GM04504 (cell line): ENCODE measurements around the gene FGB.
"Not testable (repeated sequence)": the region's sequence is repeated elsewhere in the genome, so short reads cannot be mapped to it uniquely, and the experiment has no call there.

Source experiments
- DNase-seq: peaks from one replicate; pipeline ENCODE4 v3.0.0-alpha.2; 2012; ENCODE audit warnings: low read depth

FGB gene

DNA sequence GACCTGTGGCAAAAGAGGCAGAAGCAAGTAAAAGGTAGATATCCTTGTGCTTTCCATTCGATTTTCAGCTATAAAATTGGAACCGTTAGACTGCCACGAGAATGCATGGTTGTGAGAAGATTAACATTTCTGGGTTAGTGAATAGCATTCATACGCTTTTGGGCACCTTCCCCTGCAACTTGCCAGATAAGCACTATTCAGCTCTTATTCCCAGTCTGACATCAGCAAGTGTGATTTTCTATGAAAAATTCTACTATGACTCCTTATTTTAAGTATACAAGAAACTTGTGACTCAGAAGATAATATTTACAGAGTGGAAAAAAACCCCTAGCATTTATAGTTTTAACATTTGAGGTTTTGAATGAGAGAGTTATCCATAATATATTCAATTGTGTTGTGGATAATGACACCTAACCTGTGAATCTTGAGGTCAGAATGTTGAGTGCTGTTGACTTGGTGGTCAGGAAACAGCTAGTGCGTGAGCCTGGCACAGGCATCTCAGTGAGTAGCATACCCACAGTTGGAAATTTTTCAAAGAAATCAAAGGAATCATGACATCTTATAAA, 3.9 kb downstream of the FGB start:
- no peak for DNase-seq

DNA sequence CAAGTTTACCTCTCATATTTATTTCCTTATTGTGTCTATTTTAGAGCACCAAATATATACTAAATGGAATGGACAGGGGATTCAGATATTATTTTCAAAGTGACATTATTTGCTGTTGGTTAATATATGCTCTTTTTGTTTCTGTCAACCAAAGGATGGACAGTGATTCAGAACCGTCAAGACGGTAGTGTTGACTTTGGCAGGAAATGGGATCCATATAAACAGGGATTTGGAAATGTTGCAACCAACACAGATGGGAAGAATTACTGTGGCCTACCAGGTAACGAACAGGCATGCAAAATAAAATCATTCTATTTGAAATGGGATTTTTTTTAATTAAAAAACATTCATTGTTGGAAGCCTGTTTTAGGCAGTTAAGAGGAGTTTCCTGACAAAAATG, 6.2 kb downstream of the FGB start:
- no peak for DNase-seq

DNA sequence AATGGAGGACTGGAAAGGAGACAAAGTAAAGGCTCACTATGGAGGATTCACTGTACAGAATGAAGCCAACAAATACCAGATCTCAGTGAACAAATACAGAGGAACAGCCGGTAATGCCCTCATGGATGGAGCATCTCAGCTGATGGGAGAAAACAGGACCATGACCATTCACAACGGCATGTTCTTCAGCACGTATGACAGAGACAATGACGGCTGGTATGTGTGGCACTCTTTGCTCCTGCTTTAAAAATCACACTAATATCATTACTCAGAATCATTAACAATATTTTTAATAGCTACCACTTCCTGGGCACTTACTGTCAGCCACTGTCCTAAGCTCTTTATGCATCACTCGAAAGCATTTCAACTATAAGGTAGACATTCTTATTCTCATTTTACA, 6.8 kb downstream of the FGB start:
- DNase-seq: no peak

DNA sequence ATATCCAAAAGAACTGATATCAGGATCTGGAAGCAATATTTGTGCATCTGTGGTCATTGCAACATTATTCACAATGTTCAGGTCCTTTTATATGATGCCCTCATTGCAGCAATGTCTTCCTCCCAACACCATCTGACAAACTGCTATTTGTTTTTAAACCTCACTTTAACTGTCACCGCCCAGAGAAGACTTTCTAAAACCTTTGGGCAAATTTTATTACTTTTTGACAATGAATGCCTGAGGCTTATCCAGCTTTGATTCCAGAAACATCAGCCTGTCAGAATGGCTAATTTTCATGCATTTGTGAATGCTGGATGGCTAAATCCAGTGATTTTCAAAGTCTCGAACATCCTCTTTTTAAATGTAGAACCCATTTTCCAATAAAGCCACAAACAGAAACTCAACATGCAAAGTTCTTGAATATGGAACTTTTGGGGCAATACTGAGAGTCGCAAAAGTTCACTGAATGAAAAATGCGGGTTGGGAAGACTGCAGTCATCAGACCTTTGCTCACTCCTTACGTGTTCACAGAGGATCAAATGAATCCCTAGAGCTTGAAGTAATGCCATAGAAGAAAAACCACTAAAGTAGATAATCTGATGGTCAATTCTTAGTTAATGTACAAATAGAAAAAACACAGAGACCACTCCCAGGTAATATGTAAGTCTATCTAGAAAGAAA, 10.5 kb downstream of the FGB start:
- DNase-seq: no peak

DNA sequence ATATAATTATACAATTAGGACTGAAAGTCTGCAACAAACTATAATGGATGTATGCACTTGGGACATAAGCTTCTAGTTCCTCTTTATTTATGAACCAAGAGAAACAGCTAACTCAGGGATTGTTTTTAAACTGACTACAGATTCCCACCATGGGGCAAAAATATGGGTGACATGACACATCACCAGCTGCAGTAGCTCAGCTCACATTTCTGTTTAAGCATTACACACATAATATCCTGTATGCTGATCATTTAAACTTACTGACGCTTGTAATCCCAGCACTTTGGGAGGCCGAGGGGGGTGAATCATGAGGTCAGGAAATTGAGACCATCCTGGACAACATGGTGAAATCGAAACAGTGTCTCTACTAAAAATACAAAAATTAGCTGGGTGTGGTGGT, 11.5 kb downstream of the FGB start:
- DNase-seq: no peak

DNA sequence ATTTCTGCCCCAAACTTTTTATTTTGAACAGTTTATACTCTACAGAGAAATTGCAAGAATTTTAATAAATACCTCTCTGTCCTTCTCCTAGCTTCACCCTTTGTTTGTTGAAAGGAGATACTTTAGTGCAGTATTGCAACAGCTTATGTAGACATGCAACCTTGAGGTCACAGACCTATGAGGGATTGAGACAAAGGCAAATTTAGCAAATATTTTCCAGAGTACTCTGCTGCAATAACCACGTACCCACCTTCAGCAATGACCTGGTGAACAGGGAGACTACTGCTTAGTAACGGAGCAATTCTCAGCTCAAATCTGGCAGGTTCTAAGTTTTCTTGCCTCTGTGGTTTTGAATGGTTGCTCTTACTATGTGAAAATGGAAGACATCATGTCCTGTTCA, 14.5 kb downstream of the FGB start:
- DNase-seq: no peak

DNA sequence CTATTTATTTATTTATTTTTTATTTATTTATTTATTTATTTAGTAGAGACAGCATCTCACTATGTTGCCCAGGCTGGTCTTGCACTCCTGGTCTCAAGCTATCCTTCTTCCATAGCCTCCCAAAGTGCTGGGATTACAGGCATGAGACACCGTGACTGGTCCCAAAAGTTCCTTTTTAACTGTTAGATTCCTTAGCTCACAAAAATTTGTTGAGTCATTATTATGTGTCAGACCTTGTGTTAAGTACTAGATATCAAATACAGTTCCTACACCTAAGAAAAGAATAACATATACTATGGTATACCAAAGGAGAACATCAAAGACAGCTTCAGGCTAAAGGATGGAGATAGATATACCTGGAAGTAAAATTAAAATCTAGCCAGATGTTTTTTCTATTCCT, 16.1 kb downstream of the FGB start:
- DNase-seq: no peak

DNA sequence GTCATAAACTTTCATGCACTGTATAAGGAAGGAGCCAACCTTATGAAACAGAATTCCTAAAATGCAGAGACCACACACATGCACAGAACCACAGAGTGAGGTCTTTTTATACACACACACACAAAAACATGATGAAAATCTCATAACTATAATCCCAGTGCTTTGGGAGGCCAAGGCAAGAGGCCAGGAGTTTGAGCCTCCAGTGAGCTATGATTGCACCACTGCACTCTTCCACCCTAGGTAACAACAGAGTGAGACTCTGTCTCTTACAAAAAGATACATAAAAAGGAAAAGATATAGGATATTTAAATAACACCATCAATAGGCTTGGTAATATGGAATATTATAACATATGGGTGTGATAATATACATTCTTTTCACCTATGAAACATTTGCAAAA, 17.1 kb downstream of the FGB start:
- no peak for DNase-seq

DNA sequence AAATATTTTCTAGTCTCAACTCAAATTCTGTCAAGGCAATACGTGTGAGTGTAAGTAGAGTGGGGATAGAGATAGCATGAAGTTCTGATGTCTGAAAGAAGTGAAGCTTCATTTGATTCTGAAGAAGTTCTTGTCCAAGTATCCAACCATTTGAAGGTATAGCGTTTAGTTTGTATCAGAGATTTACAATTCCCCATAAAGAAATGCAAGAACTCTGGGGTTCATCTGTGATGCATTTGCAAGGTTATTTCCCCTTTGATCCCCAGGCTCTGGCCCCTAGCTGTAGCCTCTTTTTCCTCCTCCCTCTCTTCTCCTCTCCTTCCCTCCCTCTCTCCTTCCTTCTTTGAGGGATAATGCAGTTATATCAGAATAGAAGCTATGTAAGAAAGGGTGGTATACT, 19.9 kb downstream of the FGB start:
- DNase-seq: no peak

DNA sequence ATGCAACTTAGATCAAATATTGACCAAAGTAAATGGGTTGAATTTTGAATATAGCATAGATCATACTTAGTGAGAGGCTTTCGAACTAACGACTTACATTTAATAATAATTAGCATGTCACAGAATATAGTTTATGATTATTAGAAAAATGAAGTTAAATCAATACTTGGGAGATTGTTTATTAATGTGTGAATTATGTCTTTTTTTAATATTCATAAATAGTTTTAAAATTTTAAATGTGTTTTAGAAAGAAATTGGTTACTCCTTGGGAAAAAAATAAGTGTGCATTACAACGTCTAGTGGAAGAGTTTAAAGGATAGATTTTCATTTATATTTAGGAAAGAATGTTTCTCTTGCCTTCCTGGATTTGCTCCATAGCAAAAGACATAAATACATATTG, 20.4 kb downstream of the FGB start:
- no peak for DNase-seq

DNA sequence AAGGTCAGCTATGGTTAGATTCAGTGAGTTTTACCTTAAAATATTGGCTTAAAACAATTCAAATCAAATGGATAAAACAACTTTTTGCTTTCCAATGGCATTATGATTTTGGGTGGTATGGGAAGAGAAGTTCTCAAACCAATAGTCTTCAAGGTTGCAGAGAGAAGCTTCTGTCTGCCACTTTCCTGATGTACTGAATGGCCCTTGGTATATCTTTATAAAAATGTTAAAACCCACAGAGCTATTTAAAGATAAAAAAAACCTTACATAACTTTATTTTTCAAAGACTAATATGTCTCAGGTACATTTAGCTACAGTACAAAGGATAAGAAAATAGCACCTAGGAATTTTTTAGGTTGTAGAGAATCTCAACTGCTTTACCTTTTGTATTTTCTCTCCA, 20.9 kb downstream of the FGB start:
- no peak for DNase-seq

DNA sequence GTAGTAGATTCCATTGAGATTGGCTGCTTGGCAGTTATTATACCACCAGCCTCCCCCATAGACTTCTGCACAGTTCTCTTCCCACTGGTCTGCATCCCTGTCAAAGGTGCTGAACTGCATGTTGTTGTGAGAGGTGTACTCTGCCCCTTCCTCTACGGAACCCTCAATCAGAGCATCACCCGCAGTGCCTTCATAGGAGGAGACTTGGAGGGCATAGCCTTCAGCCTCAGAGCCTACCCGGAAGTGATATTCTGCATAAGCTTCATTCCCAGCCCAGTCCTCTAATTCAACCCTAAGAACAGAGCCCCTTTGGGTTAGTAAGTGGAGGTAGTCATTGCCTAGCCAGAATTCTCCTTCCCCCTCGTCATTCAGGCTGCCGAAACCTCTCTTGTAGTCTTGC, 21.4 kb downstream of the FGB start:
- DNase-seq: no peak

DNA sequence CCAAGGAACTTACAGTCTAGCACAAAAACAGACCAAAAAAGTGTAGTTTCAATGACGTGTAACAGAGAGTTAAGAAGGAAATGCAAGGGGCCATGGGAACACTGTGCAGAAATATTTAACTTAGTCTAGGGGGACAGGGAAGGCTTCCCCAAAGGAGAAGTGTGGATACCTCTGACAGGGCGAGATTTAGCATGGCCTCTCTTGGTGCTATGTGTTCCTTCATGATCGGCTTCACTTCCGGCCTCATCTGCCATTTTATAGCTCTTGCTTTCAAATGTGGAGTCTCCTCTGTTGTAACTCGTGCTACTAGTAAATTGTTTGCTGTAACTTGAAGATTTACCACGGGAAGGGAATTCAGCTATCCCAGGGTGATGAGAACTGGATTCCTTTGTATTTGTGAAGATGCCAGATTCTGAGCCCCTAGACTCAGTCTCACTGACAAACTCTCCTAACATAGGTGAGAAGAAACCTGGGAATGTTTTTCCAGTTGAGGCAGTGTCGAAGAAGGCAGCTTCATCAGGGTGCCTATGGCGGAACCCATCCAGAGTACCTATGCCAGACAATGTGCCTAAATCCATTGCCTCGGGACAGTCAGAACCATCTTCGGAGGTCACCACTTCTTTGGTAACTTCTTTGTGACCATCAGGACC, 22.7 kb downstream of the FGB start:
- DNase-seq: no peak

DNA sequence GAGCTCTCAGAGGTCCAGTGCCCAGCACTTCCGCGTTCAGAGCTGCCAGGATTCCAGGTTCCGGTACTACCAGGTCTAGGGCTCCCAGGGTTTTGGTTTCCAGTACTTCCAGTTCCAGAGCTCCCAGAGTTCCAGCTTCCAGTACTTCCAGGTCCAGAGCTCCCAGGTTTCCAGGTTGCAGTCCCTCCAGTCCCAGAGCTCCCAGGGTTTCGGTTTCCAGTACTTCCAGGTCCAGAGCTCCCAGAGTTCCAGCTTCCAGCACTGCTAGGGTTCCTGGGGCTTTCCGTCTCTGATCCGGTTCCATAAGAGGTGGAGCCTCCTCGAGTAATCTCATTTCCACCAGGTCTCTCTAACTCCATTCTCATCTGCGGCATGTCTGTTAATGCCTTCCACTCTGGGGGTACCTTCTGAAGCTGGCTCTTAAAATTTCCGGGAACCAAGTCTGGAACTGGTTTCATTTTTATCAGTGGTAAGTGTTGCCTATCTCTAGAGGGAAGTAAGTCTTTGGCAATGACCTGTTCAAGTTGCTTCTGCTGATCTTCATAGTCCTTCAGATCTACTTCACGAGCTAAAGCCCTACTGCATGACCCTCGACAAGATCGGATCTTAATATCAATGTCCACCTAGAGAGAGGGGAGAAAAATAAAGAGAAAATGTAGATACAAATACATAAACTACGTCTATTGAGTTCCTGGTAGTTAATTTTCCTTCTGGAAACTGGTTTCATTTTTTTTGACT, 23.7 kb downstream of the FGB start:
- DNase-seq: no peak

DNA sequence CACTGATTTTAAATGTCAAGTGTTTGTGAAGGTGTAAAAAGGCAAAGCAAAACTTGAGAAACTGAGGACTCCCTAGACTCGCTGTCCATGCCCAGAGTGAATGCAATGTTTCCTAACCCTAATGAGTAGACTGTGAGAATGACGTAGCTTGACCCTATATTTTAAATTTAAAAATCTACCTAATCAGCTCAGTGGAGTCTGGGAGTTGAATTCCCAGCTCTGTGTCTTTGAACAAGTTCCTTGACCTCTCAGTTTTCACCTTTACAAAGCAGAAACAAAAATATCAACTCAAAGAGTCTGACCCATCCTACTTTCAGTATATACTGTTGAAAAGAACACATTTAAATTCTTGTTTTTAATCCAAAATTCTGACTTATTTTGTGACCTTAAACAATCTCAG, 25.4 kb downstream of the FGB start:
- DNase-seq: no peak

DNA sequence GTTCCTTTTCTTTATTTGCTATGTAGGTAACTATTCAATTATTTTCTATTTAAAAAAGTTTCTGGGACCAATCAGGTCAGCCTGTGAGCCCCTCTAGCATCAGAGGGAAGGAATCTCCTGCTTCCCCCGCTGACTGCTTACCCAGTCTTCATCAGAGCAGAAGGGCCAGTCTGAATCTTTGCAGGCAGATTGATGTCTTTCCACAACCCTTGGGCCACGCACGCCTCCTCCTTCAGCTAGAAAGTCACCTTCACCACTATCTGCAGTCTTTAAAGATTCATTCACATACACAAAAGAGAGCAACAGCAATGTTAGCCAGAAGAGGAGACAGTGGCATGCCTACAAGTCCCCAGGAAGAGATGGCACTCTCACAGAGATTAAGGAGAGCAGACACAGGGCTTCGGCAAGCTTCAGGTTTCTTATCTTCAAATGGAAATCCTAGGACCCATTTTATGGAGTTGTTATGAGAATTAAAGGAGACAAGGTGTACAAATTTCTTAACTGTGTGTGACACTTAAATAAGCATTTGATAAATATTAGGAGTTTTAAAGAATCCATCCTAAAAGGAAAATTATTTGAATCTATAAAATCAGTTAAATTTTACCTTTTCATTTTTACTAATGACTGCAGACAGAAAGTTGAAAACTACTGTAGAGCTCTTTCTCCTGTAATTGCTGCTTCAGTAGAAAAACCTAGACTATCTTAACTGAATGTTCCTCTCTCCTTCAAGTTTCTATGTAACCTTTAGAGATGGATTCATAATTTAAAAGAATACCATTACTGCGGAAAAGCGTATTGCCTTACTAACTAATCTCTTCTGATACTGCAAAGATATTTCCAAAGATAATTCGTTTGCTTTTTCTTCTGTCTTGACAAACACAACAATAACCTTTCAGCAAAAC, 26.7 kb downstream of the FGB start:
- no peak for DNase-seq

DNA sequence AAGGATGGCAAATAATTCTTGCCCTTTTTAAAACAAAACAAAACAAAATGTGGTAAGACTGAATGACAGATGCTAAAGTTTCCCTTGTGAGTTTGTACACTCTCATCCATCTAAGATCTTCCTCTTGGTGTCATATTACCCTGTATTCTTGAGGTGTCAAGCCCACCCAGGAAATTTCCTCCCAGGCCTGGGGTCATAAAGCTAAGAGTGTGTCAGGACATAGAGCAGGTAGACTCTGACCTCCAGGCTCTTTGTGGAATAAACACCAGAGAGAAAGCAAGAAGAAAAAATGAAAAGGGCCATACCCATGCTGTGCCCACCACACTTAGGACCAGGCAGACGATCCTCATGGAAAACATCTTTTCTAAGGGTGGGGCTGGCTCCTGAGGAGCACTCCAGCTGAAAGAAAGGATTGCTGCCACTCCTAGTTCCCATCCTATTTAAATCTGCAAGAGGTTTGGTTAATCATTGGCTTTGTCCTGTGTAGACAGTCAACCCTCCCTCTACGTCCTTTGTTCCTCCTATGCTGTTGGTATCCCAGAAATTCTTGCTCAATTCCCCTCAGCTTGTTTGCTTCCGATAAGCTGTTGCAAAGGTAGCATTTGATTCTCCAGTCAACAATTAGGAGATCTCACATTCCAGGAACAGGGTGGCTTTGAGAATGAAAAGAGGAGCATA, 27.7 kb downstream of the FGB start, which contains the start of gene FGA:
TSS of gene FGA (minus strand) at position 414 of the 678 bp plus-strand sequence. CDS start at position 359, 55 bp downstream.
- DNase-seq: no peak

DNA sequence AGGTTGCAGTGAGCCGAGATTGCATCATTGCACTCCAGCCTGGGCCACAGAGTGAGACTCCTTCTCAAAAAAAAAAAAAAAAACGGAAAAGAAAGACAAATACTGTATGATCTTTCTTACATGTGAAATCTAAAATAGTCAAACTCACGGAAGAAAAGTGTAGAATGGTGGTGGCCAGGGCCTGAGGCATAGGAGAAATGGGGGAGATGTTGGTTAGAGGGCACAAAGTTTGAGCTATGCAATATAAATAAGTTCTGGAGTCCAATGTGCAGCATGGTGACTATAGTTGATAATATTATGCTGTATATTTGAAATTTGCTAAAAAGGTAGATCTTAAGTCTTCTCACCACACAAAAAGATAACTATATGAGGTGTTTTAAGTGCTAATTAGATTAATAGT, 29.1 kb downstream of the FGB start:
- DNase-seq: no peak

DNA sequence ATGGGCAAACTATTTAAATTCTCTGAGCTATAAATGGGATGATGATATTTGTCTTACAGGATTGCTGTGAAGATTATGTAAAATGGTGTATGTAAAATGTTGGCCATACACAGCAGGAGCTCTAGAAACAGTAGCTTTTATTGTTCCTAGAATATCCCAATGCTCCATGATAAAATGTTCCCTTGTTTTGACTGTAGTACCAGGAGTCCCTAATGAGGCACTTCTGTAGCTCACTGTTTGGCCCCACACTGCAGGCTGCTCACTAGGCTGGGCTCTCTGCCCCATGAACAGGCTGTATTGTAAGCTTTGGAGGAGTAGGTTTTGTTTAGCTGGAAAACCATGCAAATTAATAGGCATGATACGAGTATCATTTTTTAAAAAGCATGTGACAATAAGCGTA, 31.1 kb downstream of the FGB start:
- no peak for DNase-seq

DNA sequence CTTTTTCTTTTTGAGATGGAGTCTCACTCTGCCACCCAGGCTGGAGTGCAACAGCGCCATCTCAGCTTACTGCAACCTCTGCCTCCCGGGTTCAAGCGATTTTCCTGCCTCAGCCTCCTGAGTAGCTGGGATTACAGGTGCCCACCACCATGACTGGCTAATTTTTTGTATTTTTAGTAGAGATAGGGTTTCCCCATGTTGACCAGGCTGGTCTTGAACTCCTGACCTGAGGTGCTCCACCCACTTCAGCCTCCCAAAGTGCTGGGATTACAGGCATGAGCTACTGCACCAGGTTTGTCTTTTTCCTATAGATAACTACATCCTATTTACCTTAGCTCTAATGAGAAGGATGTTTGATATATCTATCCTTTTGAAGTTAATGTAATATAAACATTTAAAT, 31.5 kb downstream of the FGB start:
- DNase-seq: not testable (repeated sequence)

DNA sequence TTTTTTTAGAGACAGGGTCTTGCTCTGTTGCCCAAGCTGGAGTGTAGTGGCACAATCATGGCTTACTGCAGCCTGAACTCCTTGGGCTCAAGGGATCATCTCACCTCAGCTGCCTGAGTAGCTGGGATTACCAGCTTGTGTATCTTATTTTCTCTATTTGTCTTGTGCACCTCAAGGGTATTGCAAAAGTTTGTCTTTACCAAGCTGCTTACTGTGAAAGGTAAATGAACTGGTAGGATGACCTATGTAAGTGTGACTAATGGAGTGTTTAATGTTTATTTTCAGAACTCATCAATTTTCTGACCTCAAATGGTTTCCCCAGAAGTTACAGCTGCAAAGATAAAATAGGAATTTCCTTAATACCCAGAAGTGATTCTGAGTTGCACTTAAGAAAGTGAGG, 33.0 kb downstream of the FGB start:
- DNase-seq: no peak
